HG03025 (cell line): ENCODE results near the gene CDYL.

Experiments
- ATAC-seq: cut with Tn5 transposase; IDR thresholded peaks from one replicate; pipeline ENCODE4 v1.9.1; 2021; ENCODE audit warnings: mild to moderate bottlenecking, moderate library complexity; ENCODE audit not compliant: unreplicated experiment, low FRiP score

CDYL gene

DNA sequence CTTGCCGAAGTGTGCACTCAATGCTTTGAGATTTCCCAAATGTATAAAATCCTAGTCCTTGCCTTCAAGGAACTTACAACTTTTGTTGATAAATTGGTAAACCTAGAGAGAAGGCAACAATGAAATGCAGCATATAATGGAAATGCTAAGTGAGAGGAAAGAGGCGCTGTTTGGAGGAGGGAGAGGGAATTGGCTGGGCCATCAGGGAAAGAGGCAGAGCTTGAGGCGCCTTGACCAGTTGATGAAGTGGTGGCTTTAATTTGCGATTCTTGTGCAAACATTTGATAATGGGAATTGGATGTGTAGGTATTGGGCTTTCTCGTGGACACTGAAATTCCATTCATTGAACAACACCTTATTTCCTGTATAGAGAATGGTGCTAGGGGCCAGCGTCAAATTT, 1.9 kb upstream of the CDYL start:
- no peak for ATAC-seq

DNA sequence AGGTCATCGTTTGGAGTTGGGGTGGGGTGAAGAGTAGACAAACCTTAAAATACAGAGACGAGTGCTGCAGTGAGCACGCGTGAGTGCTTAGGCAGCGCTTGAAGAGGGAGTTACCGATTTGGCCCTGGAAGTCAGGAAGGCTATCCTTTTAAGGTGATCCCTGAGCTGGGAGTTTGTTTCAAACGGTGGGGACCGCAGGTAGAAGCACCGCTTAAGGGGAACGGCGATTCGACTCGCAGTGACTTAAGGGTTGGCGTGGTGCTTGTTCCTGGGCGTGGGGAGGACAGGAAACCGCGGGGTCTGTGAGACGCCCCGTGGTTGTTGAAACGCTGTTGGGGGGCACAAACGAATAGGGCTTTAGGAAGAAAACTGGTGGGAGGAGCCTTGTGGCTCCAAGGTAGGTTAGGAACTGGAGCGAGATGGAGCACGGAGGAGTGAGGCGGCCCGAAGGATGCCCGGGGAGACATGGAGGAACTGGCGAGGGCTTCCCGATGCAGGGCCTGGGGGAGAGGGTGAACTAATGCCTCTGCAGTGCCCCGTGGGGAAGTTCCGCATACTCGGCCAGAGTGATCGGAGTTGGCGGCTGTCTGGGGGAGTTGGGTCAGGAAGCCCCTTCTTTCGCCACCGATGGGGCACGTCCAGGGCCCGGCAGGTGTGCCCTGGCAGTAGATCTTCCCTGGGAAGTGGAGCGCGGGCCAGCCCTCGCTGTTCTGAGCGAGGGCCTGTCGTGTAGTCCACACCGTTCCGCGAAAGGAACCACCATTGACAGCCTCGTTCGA, 1.3 kb upstream of the CDYL start:
- ATAC-seq = peak; percentile 0

DNA sequence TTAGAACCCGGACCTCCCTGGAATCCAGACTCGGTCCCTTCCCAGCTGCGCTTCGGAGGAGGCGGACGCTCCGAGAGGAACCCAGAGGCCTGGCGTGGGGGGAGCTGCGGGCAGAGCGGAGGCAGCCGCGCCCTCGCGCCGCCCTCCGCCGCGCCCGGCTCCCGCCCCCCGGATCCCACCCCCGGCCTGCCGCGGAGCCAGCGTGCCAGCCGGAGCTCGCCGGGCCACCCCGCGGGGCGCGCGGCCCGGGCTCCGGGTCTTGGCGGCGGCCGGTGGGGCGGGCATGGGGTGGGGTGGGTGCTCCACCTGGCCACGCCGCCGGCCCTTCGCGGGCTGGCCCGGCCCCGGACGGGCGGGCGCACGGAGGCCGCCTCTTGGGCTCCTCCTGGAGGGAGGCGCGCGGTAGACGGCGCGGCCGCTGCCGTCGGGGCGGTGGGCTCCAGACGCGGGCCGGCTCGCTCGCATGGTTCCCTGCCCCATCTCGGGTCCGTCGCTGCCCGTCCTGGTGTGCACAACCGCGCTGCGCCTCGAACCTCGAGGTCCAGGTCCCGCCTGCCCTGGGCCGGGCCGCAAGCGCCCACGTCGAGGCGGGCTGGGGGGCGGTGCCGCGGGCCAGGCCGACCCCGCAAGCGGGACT, 592 bp upstream of the CDYL start:
- ATAC-seq = peak; percentile 54

DNA sequence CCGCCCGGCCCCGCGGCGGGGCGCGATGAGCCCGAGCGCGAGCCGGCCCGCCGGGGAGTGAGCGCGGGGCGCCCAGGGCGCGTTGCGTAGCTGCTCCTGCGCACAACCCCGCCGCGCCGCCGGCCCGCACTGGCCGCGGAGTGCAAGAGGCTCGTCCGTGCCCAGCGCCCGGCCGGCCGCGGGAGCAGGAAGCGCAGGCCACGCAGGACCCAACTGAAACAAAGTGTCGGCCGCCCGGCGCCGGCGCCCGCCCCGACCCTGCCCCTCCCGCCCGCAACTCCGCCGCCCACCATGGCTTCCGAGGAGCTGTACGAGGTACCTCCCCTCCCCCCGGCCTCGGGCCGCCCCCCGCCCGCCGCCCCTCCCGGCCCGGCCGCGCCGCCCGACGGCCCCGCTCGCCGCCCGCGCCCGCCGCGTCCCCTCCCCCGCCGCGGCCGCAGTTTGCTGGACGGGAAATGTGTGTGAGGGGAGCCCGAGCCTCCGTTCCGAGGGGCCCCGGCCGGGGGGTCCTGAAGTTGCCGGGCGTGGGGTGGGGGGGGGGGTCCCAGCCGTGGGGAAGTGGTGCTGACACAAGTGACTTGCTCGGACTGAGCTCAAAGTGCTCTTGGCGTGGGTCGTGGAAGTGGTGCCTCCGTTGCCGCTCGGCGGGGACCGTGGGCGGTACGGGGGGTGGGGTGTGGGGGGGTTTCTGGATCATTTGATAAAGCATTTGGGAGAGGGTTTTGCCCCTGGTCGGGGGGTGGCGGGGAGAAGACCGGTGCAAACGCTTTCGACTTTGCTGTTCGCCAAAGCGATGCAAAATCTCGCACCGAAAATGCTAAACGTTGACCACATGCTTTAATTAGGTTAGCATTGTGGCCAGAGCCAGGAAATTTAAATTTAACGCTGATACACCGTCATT, 539 bp downstream of the CDYL start:
- ATAC-seq = peak; percentile 19

DNA sequence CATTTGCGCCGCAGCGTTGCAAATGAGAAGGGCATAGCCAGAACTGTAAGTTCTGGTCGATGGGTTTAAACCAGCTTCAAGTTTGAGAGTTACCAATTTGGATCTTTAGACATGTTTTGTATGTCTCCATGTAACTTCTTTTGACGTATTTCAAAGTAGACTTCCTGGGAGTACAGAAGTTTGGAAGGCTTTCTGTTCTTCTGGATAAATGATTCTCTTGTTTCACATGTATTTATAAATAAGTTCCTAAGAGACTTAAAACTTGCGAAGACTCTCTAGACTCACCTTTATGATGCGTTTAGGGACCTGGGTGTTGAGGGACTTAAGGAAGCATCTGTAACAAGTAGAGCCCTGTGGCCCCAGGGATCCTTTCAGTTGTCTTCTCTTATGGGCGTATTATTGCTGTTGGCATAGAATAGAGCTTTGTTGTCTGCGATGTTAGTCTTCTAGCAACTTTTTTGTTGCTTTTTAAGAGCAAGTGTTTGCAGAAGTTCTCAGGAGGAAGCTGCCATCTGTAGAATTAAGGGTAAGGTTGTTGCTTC, 1.3 kb downstream of the CDYL start:
- ATAC-seq = no peak

DNA sequence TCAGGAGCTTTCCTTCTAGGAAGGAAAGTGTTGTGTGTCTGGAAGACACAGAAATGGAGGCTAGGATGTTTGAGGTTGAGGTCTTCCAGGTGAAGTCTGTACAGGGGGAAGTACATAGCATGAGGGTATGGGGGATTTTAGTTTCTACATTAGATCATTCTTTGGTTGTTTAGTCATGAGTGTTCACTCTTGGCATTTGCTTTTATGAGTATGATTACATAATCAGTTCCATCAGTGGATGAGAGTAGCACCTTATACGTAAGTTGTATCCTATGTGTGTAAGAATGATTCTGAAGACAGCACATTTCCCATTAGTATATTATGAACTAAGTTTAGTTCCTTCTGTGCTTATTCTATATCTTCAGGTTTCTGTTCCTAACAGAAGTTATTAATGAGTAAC, 1.9 kb downstream of the CDYL start:
- ATAC-seq = no peak

DNA sequence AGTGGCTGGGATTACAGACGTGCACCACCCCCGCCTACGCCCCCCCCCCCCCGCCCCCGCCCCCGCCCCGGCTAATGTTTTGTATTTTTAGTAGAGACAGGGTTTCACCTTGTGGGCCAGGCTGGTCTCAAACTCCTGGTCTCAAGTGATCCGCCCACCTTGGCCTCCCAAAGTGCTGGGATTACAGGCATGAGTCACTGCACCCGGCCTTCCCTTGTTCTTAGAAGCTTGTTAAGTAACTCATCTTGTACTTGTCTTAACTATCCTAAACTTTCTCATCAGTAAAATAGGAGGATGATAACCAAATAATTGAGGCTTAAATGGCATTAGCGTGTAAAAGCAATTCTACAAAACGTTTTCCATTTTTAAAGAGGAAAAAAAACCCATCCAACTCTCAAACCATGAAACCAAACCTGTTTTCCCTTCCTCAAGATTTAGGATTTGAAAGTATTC, 4.2 kb downstream of the CDYL start:
- ATAC-seq = no peak

DNA sequence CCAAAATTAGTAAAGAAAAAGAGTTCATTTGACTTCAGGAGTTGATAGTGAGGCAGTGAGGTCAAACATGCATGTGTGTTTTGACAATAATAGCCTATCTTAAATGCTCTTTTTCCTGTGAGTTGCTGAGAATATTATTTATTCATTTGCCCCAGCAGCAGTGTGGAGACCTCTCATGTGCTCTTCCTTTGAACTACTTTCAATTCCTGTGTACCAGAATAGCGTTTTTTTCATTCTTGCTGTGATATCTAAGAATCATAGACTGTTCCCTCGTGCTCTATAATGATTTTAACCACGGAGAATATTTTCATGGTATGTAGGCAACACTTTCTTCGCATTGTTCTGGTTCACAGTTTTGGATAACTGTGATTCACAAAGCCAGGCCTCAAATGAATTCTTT, 5.2 kb downstream of the CDYL start:
- no peak for ATAC-seq

DNA sequence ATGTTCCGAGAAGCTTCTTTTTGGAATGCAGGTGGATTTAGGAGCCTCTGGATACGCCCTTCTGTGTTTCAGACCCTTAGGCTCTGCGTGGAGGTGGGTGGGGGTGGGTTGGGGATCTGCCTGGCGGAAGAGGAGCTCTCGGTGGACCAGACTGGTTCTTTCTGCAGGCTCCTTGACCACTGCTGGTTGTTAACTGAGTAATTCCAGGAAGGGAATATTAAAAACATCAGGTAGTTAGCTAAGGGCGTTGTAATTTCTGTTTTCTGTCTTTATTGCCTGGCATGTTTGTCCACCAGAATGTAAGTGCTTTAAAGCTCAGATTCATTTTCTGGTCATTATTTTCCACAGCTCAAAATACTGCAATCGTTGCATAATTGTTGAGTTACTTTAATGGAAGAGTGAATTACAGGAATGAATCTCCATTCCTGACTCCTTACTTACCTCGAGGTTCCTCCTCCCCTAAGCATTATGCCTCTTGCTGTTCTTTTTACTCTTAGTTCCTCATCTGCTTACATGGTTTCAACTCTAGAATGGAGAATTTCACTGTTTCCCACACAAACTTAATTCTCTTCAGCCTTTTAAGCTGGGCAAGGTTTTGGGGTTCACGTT, 5.9 kb downstream of the CDYL start:
- no peak for ATAC-seq

DNA sequence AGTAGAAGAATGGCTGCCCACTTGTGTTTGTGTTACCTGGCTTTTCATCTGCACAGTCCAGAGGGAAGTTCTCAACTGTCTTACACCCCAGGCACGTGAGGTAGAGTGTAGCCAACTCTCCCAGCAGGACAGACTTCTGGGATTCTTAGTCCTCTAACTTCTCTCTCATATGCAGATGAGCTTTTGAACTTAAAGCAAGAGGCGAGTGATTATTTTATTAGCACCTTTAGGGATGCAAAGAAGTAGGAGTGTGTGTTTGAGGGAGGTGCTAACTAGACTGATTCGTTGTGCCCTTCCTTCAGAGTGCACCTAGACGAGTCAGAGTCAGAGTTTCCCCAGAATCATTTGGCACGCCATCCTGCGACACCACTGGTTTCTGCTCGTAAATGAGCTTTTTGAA, 10.8 kb downstream of the CDYL start:
- no peak for ATAC-seq

DNA sequence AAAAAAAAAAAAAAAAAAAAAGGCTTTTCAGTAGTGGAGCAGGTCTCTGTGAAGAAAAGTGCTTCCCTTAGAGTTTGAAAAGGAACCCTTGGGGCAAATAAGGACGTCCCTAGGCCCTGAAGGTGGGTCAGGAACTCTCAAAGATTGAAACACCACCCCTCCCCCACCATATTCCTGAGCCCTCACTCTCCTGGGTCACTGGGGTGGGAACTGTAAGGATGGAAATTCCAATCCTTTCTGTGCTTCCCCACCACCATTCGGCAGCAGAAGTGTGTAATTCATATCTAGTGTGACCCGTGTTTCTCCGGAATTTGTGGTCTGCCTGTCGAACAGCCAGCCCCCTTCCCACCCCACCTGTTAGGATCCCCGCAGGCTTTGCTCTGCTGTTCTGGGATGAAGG, 12.3 kb downstream of the CDYL start:
- no peak for ATAC-seq

DNA sequence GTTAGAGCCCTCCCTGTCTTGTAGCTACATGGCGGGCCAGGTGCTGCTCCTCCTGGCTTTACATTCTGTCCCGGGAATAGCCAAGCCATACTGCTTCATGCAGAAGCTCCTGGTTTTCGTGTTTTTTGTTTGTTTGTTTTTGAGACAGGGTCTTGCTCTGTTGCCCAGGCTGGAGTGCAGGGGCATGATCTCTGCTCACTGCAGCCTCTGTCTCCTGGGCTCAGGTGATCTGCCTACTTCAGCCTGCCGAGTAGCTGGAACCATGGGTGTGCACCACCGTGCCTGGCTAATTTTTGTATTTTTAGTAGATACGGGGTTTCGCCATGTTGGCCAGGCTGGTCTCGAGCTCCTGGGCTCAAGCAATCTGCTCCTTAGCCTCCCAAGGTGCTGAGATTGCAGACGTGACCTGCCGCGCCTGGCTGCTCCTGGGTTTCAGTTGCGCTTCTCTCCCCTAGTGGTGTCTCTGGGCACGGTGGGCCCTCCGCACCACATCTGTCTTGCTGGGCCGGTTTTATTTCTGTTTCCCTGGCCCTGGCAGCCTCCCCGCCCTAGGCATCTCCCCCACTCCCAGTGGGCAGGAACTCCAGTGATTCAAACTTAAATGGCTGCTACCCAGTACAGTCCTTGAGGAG, 12.9 kb downstream of the CDYL start:
- ATAC-seq = peak; percentile 82

DNA sequence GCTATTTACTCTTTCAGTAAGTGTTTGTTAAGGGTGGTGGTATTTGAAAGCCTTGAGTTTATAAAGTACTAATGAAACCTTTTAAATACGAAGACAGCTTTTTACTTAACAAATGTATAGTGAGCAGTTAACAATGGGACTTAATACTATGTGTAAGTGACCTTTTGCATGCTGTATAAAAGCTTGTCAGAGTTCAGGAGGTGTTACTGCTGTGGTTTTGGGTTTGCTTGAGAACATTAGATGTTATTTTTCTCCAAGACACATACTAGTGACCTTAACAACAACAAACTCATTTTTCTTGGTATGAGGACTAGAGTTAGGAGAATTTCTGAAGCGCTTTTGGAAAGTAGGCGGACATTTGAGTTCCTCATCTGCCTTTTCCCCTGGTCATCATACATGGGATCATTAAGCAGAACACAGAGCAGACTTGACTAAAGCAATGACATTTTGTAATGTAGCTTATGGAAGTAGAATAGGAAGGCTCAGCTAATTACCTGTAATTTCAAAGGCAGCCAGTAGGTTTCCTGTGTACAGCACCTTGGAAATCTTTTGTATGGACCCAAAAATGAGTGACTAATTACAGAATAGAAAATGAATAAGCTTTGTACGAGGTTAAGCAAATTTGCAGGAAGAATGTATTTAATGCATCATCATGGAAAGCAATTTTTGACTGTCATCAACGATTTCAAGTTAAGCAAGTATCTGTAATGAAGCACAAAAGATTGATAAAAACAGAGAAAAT, 14.1 kb downstream of the CDYL start:
- no peak for ATAC-seq

DNA sequence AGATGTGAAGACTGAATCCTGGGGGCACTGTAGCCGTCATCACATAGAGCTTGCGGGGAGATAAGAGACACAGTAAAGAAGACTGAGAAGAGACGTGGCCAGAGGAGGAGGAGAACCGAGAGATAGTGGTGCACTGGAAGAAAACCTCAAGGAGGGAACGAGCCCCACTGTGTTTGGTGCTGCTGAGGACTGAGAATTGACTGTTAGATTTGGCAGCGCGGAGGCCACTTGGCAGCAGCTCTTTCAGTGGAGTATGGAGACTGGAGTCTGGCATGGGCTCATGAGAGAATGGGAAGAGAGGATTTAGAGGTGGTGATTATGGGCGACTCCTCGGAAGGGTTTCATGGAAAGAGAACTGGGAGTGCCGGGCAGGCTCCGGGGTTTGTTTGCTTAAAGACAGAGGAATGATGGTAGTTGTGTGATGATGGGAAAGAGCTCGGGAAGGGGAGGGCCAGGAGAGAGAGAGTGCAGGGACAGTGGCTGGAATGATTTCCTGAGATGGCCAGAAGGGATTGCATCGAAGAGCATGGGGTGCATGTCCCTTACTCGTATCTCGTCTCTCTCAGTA, 18.0 kb downstream of the CDYL start:
- ATAC-seq = no peak

DNA sequence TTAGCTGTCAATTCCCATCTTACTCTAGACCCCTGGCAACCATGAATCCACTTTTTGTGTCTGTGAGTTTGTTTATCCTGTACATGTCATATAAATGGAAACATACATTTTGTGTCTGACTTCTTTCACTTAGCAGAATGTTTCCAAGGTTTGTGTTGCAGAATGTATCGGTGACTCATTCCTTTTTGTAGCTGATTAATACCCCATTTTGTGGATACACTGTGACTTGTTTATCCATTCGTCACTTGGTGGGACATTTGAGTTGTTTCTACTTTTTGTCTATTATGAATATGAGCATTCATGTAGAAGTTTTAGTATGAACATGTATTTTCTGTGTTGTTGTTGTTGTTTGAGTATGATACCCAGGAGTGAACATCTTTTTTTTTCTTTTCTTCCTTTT, 21.4 kb downstream of the CDYL start:
- ATAC-seq = no peak

DNA sequence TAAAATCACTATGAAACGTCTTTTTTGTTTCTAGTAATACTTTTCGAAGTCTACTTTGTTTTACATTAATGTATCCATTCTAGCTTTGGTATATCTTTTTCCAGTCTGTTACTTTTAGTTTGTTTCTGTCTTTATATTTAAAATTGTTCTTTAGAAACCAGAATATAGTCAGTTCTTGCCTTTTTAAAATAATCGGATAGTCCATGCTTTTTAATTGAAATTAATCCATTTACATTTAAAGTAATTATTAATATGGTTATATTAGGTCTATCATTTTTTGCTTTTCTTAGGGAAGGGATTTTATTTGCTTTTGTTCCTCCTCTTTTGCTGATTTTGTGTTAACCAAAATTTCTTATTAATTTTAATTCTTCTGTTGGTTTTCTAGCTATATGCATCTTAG, 23.7 kb downstream of the CDYL start:
- no peak for ATAC-seq

DNA sequence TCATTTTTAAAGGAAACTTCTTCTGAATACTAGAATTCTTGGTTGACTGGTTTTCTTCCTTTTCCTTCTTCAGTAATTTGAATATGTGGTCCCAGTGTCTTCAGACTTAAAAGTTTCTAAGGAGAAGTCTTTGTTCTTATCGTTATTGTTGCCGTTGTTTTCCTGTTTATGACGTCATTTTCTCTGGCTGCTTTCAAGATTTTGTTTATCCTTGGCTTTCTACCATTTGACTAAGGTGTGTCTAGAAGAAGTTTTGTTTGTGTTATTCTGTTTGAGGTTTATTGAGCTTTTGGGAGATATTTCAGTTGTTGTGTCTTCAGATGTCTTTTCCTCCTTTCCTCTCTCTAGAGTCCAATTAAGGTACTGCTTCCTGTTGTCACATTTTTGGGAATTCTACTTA, 24.5 kb downstream of the CDYL start:
- ATAC-seq = no peak

DNA sequence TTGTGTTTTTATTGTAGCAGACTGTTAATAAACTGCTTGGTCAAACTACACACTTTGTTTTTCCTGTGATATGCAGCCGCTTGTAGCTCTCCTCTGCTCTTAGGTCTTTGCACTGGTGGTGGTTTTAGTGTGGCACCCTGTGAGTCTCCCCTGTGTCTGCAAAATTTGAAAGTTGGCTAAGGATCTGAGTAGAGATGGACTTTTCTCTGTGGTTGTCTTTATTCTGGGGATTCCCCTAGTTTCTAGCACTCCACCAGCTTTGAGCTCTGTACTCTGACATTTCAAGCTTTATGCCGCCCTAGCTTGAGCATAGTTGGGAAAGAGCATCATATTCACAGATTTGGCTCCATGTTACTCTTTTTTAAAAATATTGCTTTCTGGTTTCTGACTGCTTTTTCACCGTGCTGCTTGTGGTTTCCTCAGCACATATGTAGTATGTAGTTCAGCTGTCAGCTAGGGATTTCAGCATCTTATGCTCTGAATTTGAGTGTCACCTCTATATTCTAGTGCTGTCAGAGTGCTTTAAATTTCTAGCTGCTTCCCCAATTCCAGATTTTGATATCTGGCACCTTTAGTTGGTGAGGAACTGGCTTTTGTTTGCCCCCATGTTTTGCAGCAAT, 25.4 kb downstream of the CDYL start:
- ATAC-seq = no peak
